ENCODE measurements around the gene TSPAN16.

- TF ChIP-seq, protein P1, sequence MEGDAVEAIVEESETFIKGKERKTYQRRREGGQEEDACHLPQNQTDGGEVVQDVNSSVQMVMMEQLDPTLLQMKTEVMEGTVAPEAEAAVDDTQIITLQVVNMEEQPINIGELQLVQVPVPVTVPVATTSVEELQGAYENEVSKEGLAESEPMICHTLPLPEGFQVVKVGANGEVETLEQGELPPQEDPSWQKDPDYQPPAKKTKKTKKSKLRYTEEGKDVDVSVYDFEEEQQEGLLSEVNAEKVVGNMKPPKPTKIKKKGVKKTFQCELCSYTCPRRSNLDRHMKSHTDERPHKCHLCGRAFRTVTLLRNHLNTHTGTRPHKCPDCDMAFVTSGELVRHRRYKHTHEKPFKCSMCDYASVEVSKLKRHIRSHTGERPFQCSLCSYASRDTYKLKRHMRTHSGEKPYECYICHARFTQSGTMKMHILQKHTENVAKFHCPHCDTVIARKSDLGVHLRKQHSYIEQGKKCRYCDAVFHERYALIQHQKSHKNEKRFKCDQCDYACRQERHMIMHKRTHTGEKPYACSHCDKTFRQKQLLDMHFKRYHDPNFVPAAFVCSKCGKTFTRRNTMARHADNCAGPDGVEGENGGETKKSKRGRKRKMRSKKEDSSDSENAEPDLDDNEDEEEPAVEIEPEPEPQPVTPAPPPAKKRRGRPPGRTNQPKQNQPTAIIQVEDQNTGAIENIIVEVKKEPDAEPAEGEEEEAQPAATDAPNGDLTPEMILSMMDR (IDR thresholded peaks at IDR 0.05): no peak
- no peak for TF ChIP-seq POLR2A (IDR thresholded peaks at IDR 0.05)
- no peak for TF ChIP-seq POLR2AphosphoS5 (IDR thresholded peaks at IDR 0.05; ENCODE audit: insufficient read depth in 1 of 2, low read depth in 1 of 2)
Observed at GRCh38 chr19:11299946-11300810, 4.2 kb downstream of the TSPAN16 start.

Measured in vagina (tissue), 2 donors.